Subcutaneous adipose tissue (tissue), 4 donors: ENCODE measurements around the gene ESRRB. TPM values are rescaled to one million over a fixed set of nuclear protein-coding genes. Genes with fewer than 3 reads are reported as not detected.

Experiments
- CTCF ChIP-seq: fragments of 450-650 bp; IDR thresholded peaks from one replicate; pipeline ENCODE4 v1.5.1; 2016; ENCODE audit warnings: low read depth, mild to moderate bottlenecking, control low read depth, antibody characterized with exemption, moderate library complexity
- total RNA-seq, 4 donors: library from RNA; depleted of rRNA; stranded (reverse); fragments of >200 nt; gene quantifications; one replicate each; pipeline ENCODE4 v1.1.0, GENCODE V29; 2016

The ESRRB gene
- under 1 TPM in 1 of 4 donors, not detected in 3; 0.17 TPM for total RNA-seq

DNA sequence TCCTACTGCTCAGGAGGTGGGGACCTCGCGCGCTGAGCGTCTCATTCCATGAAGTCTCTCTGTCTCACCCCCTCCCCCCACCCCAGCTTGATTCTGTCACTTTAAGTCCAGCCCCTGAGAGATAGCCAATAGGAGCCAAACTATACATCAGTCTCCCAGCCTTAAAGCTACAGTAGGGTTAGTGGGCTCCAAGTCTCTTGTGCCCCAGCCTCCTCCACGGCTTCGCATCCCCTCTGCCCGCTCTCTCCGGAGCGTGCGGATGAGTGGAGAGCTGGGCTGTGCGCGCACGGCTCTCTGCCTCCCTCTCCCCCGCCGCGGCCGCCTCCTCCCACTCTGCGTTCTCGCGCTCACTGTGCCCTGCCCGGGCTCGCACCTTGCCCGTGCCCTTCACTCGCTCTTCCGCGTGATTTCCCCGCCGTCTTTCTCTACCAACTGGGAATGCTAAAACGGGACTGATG, at the start of gene ESRRB:
TSS of gene ESRRB (plus strand) at position 191 of the 458 bp plus-strand sequence. CDS start at position 456, 265 bp downstream.
- TF ChIP-seq CTCF: no peak

DNA sequence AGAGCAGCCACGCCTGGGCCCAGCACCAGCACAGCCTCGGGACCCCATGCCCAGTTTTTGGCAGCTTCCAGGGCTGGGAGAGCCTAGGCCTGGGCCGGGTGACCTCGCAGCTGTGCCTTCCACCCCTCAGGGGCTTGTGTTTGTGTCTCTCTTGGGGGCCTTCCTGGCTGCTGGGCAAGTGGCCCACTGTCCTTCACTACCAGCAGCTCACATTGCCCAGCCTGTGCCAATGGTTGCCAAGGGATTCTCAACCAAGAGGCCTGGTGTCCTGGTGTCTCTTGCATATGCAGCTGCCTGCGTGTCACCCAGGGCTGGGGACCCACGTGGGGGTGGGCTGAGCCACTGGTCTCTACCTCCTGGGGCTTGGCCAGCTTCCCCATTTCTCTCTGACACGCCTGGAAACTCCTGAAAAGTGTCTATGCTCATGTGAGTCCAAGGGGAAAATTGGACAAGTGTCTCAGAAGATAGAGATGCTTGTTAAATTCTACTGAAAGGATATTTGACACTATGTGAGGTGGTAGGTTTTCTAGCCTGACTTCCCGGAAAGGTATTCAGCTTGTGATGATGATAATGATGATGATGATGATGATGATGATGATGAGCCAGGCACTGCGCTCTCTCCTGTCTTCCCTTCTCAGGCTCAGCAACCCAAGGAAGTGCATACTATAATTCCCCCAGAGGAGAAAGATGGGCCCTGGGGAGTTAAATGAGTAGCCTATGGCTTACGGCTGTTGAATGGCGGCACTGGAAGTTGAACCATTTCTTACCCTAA, 48.8 kb upstream of the ESRRB start:
- TF ChIP-seq CTCF: no peak

- no peak for TF ChIP-seq CTCF
Measured at GRCh38 chr14:76328457-76329137, 47.3 kb upstream of the ESRRB start.

- no peak for TF ChIP-seq CTCF
Measured at GRCh38 chr14:76329154-76329928, 46.6 kb upstream of the ESRRB start.

DNA sequence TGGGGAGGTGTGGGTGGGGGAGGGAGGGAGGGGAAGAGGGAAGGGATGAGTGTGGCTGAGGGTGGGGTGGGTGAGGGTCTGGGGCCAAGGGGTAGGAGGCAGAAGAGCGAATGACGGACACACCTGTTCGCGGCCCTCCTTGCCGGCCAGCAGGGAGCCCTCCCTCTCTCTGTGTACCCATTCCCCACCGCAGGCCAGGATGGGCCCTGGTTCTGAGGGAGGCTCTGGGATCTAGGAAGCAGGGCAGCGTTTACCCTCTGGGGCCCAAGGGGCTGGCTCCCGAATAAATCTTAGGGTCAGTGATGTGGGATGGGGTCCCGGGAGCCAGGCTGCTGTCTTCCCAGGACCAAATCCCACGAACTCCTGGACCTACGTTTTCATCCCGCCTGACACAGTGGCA, 46.0 kb upstream of the ESRRB start:
- no peak for TF ChIP-seq CTCF

GRCh38 chr14:76330411-76331327, 45.3 kb upstream of the ESRRB start:
- TF ChIP-seq CTCF: no peak
